Upper lobe of right lung (tissue), 1 donor: ENCODE measurements around the gene LFNG. TPM values are rescaled to one million over a fixed set of nuclear protein-coding genes. Genes with fewer than 3 reads are reported as not detected.
"Not testable (repeated sequence)": the region's sequence is repeated elsewhere in the genome, so short reads cannot be mapped to it uniquely, and the experiment has no call there.

Experiments
- ATAC-seq: fragments of 200-7000 bp; cut with Tn5 transposase; one replicate; pipeline ENCODE4 v1.9.1; 2020; ENCODE audit warnings: mild to moderate bottlenecking, moderate library complexity
- DNase-seq: peaks from one replicate; pipeline ENCODE4 v3.0.0-alpha.2; 2020
- H3K27ac ChIP-seq: fragments of 200-600 bp; one replicate; pipeline ENCODE4 v1.8.0; 2022
- H3K27me3 ChIP-seq: fragments of 200-600 bp; one replicate; pipeline ENCODE4 v1.8.0; 2022; ENCODE audit warnings: mild to moderate bottlenecking
- H3K36me3 ChIP-seq: fragments of 200-600 bp; one replicate; pipeline ENCODE4 v1.8.0; 2022
- H3K4me1 ChIP-seq: fragments of 200-600 bp; one replicate; pipeline ENCODE4 v1.8.0; 2022
- H3K4me3 ChIP-seq: fragments of 200-600 bp; one replicate; pipeline ENCODE4 v1.8.0; 2022; ENCODE audit warnings: mild to moderate bottlenecking
- H3K9me3 ChIP-seq: fragments of 200-600 bp; one replicate; pipeline ENCODE4 v1.8.0; 2022
- intact Hi-C: fragments of 100-400 bp; cut with DNase I; formaldehyde crosslinking; loops from one replicate; pipeline ENCODE4 v1.11.0; 2022
- total RNA-seq: library from RNA; stranded (reverse); fragmentation: NEBNext Ultra II Directional; extraction: Animal tissue kit (Norgen Biotek cat#: 25700); gene quantifications from one replicate; pipeline ENCODE4 v1.2.1, GENCODE V29; 2021
- TF ChIP-seq, protein P1 (sequence below): fragments of 200-600 bp; IDR thresholded peaks from one replicate; pipeline ENCODE4 v1.8.0; 2022; ENCODE audit warnings: antibody characterized with exemption
- donor health status: DM: no; HTN: yes; CAD: no; lungs with severe emphysema.

Gene LFNG
- total RNA-seq, 1 donor from 2014 or later: 35.4 TPM

DNA sequence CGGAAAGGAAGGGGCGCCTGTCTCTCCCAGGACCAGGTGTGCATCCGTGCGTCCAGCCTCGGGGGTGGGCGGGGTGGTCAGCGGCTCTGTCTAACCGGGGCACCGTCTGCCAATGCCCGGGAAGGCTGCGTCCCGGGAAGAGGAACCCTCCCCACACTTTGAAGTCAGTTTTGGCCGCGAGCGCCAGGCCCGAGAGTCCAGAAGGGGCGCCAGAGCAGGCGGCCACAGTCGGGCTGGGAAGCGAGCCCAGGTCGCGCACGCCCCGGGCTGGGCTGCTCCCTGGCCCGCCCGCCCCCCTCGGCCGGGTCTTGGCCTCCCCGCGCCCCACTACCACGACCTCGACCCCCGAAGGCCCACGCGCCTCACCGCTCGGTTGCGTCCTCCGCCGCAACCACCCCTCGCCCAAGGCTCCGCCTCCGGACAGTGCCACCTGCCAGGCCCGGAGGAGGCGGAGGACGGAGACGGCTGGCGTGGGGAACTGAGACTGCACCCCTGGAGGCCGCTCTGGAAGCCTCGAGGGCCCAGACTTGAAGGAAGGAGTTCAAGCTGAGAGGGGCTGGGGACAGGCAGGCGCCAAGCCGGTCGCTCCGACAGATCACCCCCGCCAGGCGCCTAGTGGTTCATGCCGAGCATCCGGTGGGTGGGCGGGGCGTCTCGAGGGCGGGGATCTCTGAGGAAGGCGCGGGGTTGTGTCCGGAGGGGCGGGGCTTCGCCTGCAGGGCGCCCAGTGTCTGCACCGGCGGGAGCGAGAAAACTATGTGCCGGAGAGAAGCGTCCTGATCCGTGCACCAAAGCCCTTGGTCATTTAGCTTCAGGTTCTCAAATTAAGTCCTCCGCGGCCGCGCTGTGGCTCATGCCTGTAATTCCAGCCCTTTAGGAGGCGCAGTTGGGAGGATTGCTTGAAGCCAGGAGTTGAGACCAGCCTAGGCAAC is 35.8 kb downstream of the LFNG start, which contains the start of gene BRAT1:
TSS of gene BRAT1 (minus strand) at position 404 of the 932 bp plus-strand sequence. CDS start 1,093 bp downstream, outside the sequence.
- ATAC-seq (peak; percentile 93), DNase-seq (peak; percentile 100)
- H3K27me3 ChIP-seq: no peaks in the 10 kb centered on the region
- H3K9me3 ChIP-seq: no peaks in the 10 kb centered on the region
- H3K36me3 ChIP-seq: peaks cover 6% of the 10 kb centered on the region
- peak within 1 kb of the TSS; percentile 100 for H3K27ac ChIP-seq
- TF ChIP-seq, protein P1, sequence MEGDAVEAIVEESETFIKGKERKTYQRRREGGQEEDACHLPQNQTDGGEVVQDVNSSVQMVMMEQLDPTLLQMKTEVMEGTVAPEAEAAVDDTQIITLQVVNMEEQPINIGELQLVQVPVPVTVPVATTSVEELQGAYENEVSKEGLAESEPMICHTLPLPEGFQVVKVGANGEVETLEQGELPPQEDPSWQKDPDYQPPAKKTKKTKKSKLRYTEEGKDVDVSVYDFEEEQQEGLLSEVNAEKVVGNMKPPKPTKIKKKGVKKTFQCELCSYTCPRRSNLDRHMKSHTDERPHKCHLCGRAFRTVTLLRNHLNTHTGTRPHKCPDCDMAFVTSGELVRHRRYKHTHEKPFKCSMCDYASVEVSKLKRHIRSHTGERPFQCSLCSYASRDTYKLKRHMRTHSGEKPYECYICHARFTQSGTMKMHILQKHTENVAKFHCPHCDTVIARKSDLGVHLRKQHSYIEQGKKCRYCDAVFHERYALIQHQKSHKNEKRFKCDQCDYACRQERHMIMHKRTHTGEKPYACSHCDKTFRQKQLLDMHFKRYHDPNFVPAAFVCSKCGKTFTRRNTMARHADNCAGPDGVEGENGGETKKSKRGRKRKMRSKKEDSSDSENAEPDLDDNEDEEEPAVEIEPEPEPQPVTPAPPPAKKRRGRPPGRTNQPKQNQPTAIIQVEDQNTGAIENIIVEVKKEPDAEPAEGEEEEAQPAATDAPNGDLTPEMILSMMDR: peak; percentile 46
- peaks cover 40% of the 10 kb centered on the region for H3K4me1 ChIP-seq
- intact Hi-C loops: no loop called here
- peak within 1 kb of the TSS; percentile 88 for H3K4me3 ChIP-seq

DNA sequence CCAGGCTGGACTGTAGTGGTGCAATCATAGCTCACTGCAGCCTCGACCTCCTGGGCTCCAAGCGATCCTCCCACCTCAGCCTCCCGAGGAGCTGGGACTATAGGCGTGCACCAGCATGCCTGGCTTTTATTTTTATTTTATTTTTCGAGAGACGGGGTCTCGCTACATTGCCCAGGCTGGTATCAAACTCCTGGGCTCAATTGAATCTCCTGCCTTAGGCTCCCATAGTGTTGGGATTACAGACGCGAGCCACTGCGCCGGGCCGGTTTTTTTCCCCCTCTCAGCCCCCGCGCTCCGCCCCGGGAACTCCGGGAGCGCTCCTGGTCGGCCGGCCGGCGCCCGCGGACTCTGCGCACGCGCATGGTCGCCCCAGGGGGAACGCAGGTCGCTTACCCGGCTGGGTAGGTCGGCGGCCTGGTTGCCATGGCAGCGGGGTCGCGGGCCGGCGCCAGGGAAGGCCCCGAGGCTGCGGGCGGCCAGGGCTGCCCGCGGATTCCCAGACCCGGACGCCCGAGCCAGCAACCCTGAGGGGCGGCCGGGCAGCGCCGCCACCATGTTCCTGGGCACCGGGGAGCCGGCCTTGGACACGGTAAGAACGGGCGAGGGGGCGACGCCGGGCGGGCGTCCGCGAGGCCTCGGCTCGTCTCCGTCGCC is 39.2 kb downstream of the LFNG start, which contains the start of gene IQCE:
TSS of gene IQCE (plus strand) at position 351 of the 654 bp plus-strand sequence. CDS start at position 554, 203 bp downstream.
- Histone ChIP-seq H3K4me3 (peak within 1 kb of the TSS; percentile 90), H3K27ac (peak within 1 kb of the TSS; percentile 80), H3K4me1 (peaks cover 33% of the 10 kb centered on the region), H3K9me3 (no peaks in the 10 kb centered on the region), H3K36me3 (no peaks in the 10 kb centered on the region), H3K27me3 (no peaks in the 10 kb centered on the region)
- ATAC-seq: peak; percentile 89
- intact Hi-C loops: no loop called here
- TF ChIP-seq, protein P1: no peak
- peak; percentile 98 for DNase-seq

DNA sequence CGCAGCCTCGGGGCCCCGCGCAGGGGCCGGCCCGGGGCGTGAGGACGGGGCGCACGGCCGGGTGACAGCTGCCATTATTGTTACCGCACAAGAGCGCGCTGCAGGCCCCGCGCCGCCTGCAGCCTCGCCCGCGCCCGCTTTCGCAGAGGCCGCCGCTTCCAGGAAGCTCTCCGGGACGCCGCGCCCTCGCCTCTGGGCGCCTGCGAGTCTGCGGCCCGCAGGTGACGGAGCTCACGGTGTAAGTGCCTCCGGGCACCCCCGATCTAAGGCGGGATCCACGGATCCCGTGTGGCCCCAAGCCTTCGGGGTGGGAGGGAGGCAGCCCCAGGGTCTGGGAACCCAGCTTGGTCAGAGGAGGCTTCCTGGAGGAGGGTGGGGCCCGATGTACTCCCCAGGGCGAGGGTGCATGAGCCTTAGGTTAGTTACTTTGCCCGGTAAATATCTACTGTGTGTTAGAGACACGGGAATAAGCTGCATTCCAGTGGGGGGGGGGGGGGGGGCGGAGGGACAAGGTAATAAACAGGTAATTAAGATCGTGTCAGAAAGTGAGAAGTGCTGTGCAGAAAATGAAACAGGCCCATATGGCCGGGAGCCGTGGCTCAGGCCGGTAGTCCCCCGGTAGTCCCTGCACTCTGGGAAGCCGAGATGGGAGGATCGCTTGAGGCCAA is 39.8 kb downstream of the LFNG start:
- Histone ChIP-seq H3K27me3 (no peaks in the 10 kb centered on the region), H3K4me1 (peaks cover 27% of the 10 kb centered on the region), H3K27ac (peak overlapping the region; percentile 80), H3K4me3 (peak overlapping the region; percentile 90), H3K9me3 (no peaks in the 10 kb centered on the region), H3K36me3 (no peaks in the 10 kb centered on the region)
- intact Hi-C loops: no loop called here
- ATAC-seq (peak; percentile 6), DNase-seq (peak; percentile 76)
- TF ChIP-seq, protein P1: no peak

DNA sequence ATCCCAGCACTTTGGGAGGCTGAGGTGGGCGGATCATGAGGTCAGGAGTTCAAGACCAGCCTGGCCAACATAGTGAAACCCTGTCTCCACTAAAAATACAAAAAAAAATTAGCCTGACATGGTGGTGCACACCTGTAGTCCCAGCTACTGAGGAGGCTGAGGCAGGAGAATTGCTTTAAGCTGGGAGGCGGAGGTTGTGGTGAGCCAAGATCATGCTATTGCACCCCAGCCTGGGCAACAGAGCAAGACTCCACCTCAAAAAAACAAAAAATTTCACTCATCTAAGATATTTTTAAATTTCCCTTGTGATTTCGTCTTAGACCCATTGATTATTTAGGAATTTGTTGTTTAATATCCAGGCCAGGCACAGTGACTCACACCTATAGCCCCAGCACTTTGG is 44.4 kb downstream of the LFNG start:
- intact Hi-C loops, H3K27me3 ChIP-seq, H3K27ac ChIP-seq, DNase-seq, ATAC-seq, H3K36me3 ChIP-seq, H3K4me3 ChIP-seq, H3K9me3 ChIP-seq: not testable (repeated sequence)
- H3K4me1 ChIP-seq: peaks cover 15% of the 10 kb centered on the region

DNA sequence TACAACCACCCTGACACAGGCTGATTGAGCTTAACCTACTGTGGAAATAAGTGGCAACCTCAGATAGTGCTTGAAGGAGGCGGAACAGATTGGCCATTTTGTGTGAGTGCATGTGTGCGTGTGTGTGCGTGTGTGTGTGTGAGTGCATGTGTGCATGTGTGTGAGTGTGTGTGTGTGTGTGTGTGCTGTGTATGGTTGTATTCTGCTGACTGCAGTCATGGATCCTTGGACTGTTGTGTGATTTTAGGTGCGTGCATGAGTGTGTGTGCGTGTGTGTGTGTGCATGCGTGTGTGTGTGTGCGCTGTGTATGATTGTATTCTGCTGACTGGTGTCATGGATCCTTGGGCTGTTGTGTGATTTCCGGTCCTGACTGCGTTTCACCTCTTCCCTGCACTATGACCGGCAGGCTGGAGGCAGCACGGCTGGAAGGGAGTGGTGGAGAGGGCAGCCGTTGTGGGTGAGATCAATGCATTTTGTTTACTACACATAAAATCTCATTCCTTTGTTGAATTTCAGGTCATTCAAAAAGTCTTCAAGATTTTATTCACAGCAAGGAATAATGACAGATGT is 45.5 kb downstream of the LFNG start:
- no peak overlapping the region for H3K27ac ChIP-seq
- H3K9me3 ChIP-seq: no peaks in the 10 kb centered on the region
- ATAC-seq: no peak
- no peaks in the 10 kb centered on the region for H3K36me3 ChIP-seq
- peaks cover 12% of the 10 kb centered on the region for H3K4me1 ChIP-seq
- intact Hi-C loops: no loop called here
- no peaks in the 10 kb centered on the region for H3K27me3 ChIP-seq
- TF ChIP-seq, protein P1: no peak
- no peak for DNase-seq
- H3K4me3 ChIP-seq: no peak overlapping the region
